Transverse colon (tissue), 4 donors: ENCODE data around the gene CNTN1.

Source experiments
- CTCF ChIP-seq, 5 experiments: fragments of 200-600 bp in 3 of 5; fragments of 450-650 bp in 2 of 5; sonication (generic) in 3 of 5; IDR thresholded peaks; 1 replicate in 2 of 5; 2 replicates in 3 of 5; pipeline ENCODE4 v1.5.1; 2016 to 2017; ENCODE audit warnings: antibody characterized with exemption in 5 of 5, inconsistent platforms in 3 of 5, mild to moderate bottlenecking in 2 of 5, moderate library complexity in 1 of 5
- EP300 ChIP-seq: sonication (generic); formaldehyde crosslinking; IDR thresholded peaks from one replicate; pipeline ENCODE4 v1.6.1; 2017; ENCODE audit warnings: antibody characterized with exemption, low read depth
- POLR2A ChIP-seq: fragments of 450-650 bp; IDR thresholded peaks from one replicate; pipeline ENCODE4 v1.6.1; 2016; ENCODE audit warnings: antibody characterized with exemption, mild to moderate bottlenecking, moderate library complexity
- POLR2AphosphoS5 ChIP-seq, 3 donors: sonication (generic); formaldehyde crosslinking; IDR thresholded peaks; one replicate each; pipeline ENCODE4 v1.6.1; 2016; ENCODE audit warnings: antibody characterized with exemption in 3 of 3

- TF ChIP-seq CTCF (IDR thresholded peaks at IDR 0.05): no peak
- no peak for TF ChIP-seq POLR2AphosphoS5 (IDR thresholded peaks at IDR 0.05)
- TF ChIP-seq POLR2A: no peak
- no peak for TF ChIP-seq EP300
These were observed 255.6 kb downstream of the CNTN1 start for GRCh38 chr12:40947797-40948196.
